G401.6 (cell line): ENCODE measurements around the gene DBNL.

Source experiments
- FAIRE-seq: peaks from 2 replicates; lab custom pipeline; 2012; peaks lifted over from hg19 to GRCh38; lab: Jason Lieb, UNC

The DBNL gene

DNA sequence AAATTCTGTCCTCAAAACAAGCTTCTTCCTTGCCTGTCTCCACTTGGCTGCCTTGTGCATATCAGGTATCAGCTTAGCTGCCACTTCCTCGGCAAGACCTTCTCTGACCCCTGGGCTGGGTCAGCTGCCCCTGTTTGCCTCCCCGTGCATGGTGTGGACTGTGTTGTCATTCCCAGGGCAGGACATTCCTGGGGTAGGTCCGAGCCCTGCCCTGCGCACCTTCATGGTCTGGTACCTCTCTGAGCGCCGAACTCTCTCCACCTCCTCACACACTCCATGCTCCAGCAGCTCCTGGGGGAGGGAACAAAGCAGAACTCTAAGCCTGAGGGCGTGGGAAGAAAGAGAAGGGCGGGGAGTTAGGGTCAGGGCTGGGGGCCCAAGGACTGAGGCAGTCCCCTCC is 34.0 kb downstream of the DBNL start:
- no peak for FAIRE-seq

- no peak for FAIRE-seq
Observed at GRCh38 chr7:44079331-44080021, 35.0 kb downstream of the DBNL start.

- FAIRE-seq = no peak
Observed at GRCh38 chr7:44080118-44080517, 35.6 kb downstream of the DBNL start.

DNA sequence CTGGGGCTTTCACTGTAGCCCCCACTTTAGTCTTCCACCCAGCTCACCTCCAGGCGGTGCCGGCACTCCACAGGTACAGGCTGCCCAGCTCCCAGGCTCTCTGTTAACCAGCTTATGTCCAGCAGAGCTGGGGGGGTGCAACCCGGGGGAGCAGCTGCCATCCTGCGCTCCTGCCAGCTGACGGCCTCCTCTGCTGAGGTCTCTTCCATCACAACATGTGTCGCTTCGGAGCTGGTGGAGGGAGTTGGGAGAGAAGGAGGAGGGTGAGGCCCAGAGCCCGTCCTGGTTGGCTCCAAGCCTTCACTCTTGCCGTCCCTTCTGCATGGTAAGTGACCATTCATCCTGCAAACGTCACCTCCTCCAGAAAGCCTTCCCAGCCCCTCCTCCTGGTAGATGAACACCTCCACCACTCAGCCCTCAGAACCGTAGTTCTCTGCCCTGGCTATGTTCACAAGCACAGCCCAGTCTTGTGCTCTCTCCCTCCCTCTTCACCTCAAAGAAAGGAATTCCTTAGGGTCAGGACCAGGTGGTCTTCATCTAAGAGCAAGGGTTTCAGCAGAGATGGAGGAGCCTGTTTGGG is 36.3 kb downstream of the DBNL start:
- no peak for FAIRE-seq

- no peak for FAIRE-seq
Observed at GRCh38 chr7:44081266-44081748, 36.8 kb downstream of the DBNL start.

GRCh38 chr7:44082541-44083207 is 38.2 kb downstream of the DBNL start:
- FAIRE-seq = peak; percentile 91

DNA sequence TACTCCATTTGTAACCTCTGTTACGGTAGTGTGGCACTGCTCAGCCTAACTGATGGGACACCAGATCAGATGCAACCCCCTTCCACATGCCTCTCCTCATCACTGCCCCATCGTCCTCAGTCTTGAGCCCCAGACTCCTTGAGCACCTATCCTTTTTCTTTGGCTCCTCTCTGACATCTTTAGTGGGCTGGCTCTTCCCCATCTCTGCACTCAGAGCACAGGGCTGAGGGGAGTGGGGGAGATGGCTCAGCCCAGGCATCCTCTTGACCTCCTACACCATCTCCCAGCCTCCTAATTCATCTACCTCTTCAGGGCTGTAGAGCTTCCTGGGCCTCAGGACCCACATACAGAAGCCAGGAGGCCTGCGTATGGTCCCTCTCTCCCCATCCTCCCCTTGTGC is 39.3 kb downstream of the DBNL start:
- no peak for FAIRE-seq

GRCh38 chr7:44084701-44085100 is 40.2 kb downstream of the DBNL start:
- FAIRE-seq = no peak

GRCh38 chr7:44085546-44085945 is 41.0 kb downstream of the DBNL start:
- no peak for FAIRE-seq

DNA sequence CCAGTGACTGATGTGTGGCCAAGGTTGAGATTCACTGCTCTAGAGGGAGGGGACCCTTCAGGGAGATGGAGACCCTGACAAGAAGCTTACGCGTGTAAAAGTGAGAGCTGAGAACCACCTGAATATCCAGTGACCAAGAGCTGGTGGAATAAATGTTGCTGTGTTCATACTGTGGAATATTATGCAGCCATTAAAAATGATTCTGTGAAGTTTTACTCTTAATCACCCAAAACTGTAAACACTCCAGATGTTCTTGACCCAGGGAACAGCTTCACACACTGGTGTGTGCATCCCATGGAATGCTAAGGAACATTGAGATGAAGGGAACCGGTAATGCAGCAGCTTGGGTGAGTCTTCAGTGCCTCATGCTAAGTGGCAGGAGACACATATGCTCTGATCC is 42.1 kb downstream of the DBNL start:
- FAIRE-seq = no peak

- FAIRE-seq = no peak
Observed at GRCh38 chr7:44087911-44088838, 43.7 kb downstream of the DBNL start.

GRCh38 chr7:44093102-44093641 is 48.7 kb downstream of the DBNL start:
- no peak for FAIRE-seq

DNA sequence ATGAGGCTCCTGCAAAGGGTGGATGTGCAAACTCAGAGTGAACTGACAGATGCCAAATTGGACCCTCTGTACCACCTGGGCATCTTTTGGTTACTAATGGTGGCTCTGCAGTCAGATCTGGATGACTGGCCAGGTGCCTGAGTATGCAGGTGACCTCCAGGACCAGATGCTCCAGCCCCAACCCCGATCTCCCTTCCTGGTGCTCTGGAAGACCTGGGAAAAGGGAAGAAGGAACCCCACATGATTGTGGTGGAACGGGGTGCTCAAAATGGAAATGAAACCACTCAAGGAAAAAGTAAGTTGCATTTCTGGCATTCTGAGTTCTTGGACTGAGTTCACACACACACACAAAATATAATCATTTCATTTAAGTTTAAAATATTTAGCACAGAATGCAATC is 49.9 kb downstream of the DBNL start:
- FAIRE-seq = no peak

DNA sequence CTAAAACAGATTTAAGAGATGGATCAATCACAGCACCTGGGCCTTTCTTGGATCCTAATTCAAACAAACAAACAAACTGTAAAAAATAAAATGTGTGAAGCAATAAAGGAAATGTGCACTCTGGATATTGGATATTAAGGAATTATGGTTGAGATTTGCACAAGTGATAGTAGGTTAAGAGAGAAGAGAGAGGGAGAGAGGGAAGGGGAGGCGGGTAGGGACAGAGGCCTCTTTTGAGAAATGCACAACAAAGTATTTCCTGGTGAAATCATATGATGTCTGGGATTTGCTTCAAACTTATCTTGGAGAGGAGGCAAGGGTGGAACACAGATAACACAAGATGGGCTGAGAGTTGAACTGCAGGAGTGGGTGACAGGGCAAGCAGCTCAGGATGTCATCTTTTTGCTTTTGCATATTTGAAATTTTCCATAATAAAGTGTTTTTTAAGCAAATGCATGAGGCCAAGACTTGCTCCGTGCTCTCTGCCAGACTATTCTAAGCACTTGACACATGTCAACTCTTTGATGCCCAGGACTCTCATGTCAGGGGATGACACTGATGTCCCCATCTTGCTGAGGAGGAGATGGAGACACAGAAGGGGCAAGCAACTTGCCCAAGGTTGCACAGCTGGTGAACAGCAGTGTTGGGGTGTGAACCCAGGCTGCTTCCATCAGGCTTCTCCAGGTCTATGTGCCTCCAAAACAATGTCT is 50.5 kb downstream of the DBNL start:
- no peak for FAIRE-seq

DNA sequence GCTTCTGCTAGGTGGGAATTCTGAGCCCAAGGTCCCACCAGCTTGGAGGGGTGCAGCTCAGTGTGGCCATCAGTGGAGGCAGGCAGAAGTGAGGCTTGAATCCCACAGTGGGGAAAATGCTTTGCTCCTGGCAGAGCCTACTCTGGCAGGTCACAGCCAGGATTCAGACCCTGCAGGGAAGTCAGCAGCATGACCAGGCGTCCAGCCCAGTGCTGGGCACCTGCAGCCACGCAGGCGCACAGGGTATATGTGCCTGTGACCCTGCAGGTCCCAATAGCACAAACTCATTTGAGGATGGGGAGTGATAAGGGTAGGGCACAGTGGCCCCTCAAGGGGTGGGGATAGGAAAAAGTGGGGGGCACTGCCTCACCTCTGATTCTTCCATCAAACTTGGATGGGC is 51.3 kb downstream of the DBNL start:
- FAIRE-seq = no peak

- FAIRE-seq = no peak
Observed at GRCh38 chr7:44096326-44096881, 51.9 kb downstream of the DBNL start.

DNA sequence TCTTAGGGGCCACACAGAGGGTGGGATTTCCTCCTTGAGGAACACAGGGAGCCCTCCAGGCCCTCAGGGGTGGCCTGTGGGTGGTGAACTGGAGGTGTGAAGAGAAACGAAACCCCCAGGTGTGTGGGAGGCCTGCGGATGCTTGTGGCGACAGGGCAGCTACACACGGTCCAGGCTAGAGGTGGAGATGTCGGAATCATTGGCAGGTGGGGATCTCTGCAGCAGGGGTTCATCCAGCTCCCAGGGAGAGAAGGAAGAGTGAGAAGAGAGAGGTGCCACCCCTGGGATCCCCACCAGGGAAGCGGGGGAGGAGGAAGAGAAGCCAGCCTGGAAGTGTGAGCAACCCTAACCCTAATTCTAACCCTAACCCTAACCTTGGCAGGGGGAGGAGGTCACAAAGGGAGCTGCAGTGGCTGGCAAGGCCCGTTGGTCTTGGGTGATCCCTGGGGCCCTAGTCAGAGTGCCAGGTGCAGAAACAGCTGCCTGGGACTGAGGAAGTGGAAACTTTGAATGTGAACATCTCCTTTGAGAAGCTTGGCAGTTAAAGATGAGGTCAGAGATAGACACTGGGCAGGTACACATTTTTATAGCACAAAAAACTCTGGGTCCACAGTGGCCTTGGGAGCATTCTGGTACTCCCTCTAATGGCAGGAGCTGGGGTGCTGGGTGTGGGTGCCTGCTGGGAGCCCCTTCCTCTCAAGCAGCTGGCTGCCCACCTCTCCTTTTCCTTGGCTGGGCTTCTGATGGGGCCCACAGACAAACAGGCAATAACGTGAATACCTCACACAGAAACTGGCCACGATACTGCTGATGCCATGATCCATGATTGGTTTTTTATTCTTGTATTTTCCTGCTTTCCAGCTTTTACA is 52.8 kb downstream of the DBNL start:
- no peak for FAIRE-seq

GRCh38 chr7:44098092-44099068 is 53.9 kb downstream of the DBNL start:
- no peak for FAIRE-seq

DNA sequence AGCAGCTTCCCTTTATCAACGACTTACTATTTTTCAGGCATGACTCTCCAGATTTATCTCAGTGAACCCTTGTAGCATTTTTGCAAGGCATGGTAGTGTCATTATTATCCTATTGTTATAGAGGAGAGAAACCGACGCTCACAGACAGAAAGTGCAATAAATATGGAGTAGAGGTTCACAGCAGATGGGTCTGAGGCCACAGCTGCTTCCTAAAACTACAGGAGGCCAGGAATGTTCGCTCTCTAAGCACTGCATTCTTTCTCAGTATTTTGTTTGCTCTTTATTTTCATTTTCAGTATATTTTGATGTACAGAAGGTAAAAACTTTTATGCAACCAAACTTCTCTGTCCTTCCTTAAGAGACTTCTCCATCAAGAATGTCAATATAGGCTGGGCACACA is 55.2 kb downstream of the DBNL start:
- no peak for FAIRE-seq
